ENCODE data around the gene COQ4. TPM values are rescaled to one million over a fixed set of nuclear protein-coding genes. Genes with fewer than 3 reads are reported as not detected.
A peak's percentile ranks its signal among the peaks of the same experiment; 100 is the strongest.

COQ4 gene
- total RNA-seq, 1 donor from 2014 or later, result 51.0 TPM

- no peak for TF ChIP-seq CTCF (conservative IDR thresholded peaks at IDR 0.05)
- no peak for DNase-seq (ENCODE audit: low read depth, low spot score)
- Mint-ChIP-seq H3K36me3 (ENCODE audit: low read depth) (peaks cover 6% of the 10 kb centered on the region), H3K4me3 (no peak overlapping the region), H3K9me3 (no peaks in the 10 kb centered on the region), H3K4me1 (peaks cover 25% of the 10 kb centered on the region), H3K27me3 (ENCODE audit: low read depth) (no peaks in the 10 kb centered on the region), H3K27ac (ENCODE audit: unreplicated experiment) (no peak overlapping the region)
These were observed 36.2 kb downstream of the COQ4 start for GRCh38 chr9:128358861-128359260.

GRCh38 chr9:128360826-128361225, 38.2 kb downstream of the COQ4 start:
- H3K4me3 Mint-ChIP-seq, result no peak overlapping the region
- no peak for DNase-seq (ENCODE audit: low read depth, low spot score)
- no peak overlapping the region for H3K27ac Mint-ChIP-seq (ENCODE audit: unreplicated experiment)
- H3K9me3 Mint-ChIP-seq, result no peaks in the 10 kb centered on the region
- peaks cover 40% of the 10 kb centered on the region for H3K4me1 Mint-ChIP-seq
- no peak for TF ChIP-seq CTCF (conservative IDR thresholded peaks at IDR 0.05)
- H3K36me3 Mint-ChIP-seq (ENCODE audit: low read depth), result peaks cover 4% of the 10 kb centered on the region
- peaks cover 3% of the 10 kb centered on the region for H3K27me3 Mint-ChIP-seq (ENCODE audit: low read depth)

GRCh38 chr9:128361296-128361985, 38.8 kb downstream of the COQ4 start:
- H3K36me3 Mint-ChIP-seq (ENCODE audit: low read depth), result no peaks in the 10 kb centered on the region

GRCh38 chr9:128361986-128362646, 39.5 kb downstream of the COQ4 start:
- Mint-ChIP-seq H3K27ac (ENCODE audit: unreplicated experiment) (peak overlapping the region; percentile 3), H3K36me3 (ENCODE audit: low read depth) (no peaks in the 10 kb centered on the region), H3K4me3 (peak overlapping the region; percentile 76), H3K9me3 (no peaks in the 10 kb centered on the region), H3K27me3 (ENCODE audit: low read depth) (peaks cover 3% of the 10 kb centered on the region), H3K4me1 (peaks cover 48% of the 10 kb centered on the region)
- peak; percentile 96 for TF ChIP-seq CTCF (conservative IDR thresholded peaks at IDR 0.05)
- DNase-seq (ENCODE audit: low read depth, low spot score), result peak; percentile 81

More at GRCh38 chr9:128361296-128361985, 38.8 kb downstream of the COQ4 start:
- no peak for DNase-seq (ENCODE audit: low read depth, low spot score)
- Mint-ChIP-seq H3K4me1 (peaks cover 41% of the 10 kb centered on the region), H3K27ac (ENCODE audit: unreplicated experiment) (peak overlapping the region; percentile 44), H3K9me3 (no peaks in the 10 kb centered on the region), H3K27me3 (ENCODE audit: low read depth) (peaks cover 3% of the 10 kb centered on the region), H3K4me3 (peak overlapping the region; percentile 76)
- no peak for TF ChIP-seq CTCF (conservative IDR thresholded peaks at IDR 0.05)

- peaks cover 50% of the 10 kb centered on the region for H3K4me1 Mint-ChIP-seq
- TF ChIP-seq CTCF (conservative IDR thresholded peaks at IDR 0.05), result no peak
- no peaks in the 10 kb centered on the region for H3K9me3 Mint-ChIP-seq
- peak overlapping the region; percentile 3 for H3K27ac Mint-ChIP-seq (ENCODE audit: unreplicated experiment)
- H3K4me3 Mint-ChIP-seq, result peak overlapping the region; percentile 76
- no peak for DNase-seq (ENCODE audit: low read depth, low spot score)
- no peaks in the 10 kb centered on the region for H3K36me3 Mint-ChIP-seq (ENCODE audit: low read depth)
- peaks cover 3% of the 10 kb centered on the region for H3K27me3 Mint-ChIP-seq (ENCODE audit: low read depth)
These were observed 40.1 kb downstream of the COQ4 start for GRCh38 chr9:128362774-128363173.

Data from neural crest cell (in vitro differentiated cells).